H9 (cell line): ENCODE measurements around the gene COL19A1. TPM values are rescaled to one million over a fixed set of nuclear protein-coding genes. Genes with fewer than 3 reads are reported as not detected.

Source experiments
- DNase-seq: peaks from one replicate; pipeline ENCODE4 v3.0.0-alpha.2; 2017
- H2AFZ ChIP-seq: one replicate; pipeline ENCODE4 v1.6.1; 2013; ENCODE audit warnings: mild to moderate bottlenecking, low read length, control low read depth, moderate library complexity
- H2AK5ac ChIP-seq: 2 replicates; pipeline ENCODE4 v1.6.1; 2013; ENCODE audit warnings: low read length, control low read depth, mixed read lengths; ENCODE audit not compliant: insufficient read length
- H2BK120ac ChIP-seq: one replicate; pipeline ENCODE4 v1.6.1; 2013; ENCODE audit warnings: low read depth, mild to moderate bottlenecking, low read length, control low read depth, inconsistent platforms; ENCODE audit not compliant: poor library complexity, severe bottlenecking
- H2BK12ac ChIP-seq: 2 replicates; pipeline ENCODE4 v1.6.1; 2013; ENCODE audit warnings: low read length, control low read depth, mixed read lengths, low read depth; ENCODE audit not compliant: insufficient read length
- H2BK15ac ChIP-seq: 2 replicates; pipeline ENCODE4 v1.6.1; 2013; ENCODE audit warnings: low read depth, low read length, control low read depth
- H2BK20ac ChIP-seq: one replicate; pipeline ENCODE4 v1.6.1; 2013; ENCODE audit warnings: low read depth, mild to moderate bottlenecking, low read length, control low read depth, inconsistent platforms; ENCODE audit not compliant: poor library complexity, severe bottlenecking
- H2BK5ac ChIP-seq: 2 replicates; pipeline ENCODE4 v1.6.1; 2013; ENCODE audit warnings: low read length, control low read depth, mixed read lengths; ENCODE audit not compliant: insufficient read length
- H3K14ac ChIP-seq: 2 replicates; pipeline ENCODE4 v1.6.1; 2013; ENCODE audit warnings: low read length, control low read depth; ENCODE audit not compliant: insufficient read depth
- H3K18ac ChIP-seq: 2 replicates; pipeline ENCODE4 v1.6.1; 2013; ENCODE audit warnings: low read depth, mild to moderate bottlenecking, mixed read lengths, low read length, control low read depth; ENCODE audit not compliant: insufficient read length
- H3K23ac ChIP-seq: 2 replicates; pipeline ENCODE4 v1.6.1; 2013; ENCODE audit warnings: low read length, control low read depth, mixed read lengths, low read depth; ENCODE audit not compliant: insufficient read length
- H3K23me2 ChIP-seq: 2 replicates; pipeline ENCODE4 v1.6.1; 2013; ENCODE audit warnings: low read depth, mild to moderate bottlenecking, mixed read lengths, low read length, control low read depth; ENCODE audit not compliant: insufficient read length, poor library complexity, severe bottlenecking
- H3K27ac ChIP-seq: 2 replicates; pipeline ENCODE4 v1.5.1; 2013; ENCODE audit warnings: low read length, control low read depth, mixed read lengths, low read depth; ENCODE audit not compliant: insufficient read length
- H3K27me3 ChIP-seq: 2 replicates; pipeline ENCODE4 v1.6.1; 2013; ENCODE audit warnings: low read length, control low read depth, inconsistent platforms; ENCODE audit not compliant: insufficient read depth
- H3K4ac ChIP-seq: 2 replicates; pipeline ENCODE4 v1.6.1; 2013; ENCODE audit warnings: low read depth, mild to moderate bottlenecking, control low read depth, inconsistent platforms, low read length, moderate library complexity
- H3K4me1 ChIP-seq: 2 replicates; pipeline ENCODE4 v1.6.1; 2013; ENCODE audit warnings: low read length, control low read depth, inconsistent platforms; ENCODE audit not compliant: insufficient read depth
- H3K4me2 ChIP-seq: 2 replicates; pipeline ENCODE4 v1.6.1; 2013; ENCODE audit warnings: low read length, control low read depth, mixed read lengths; ENCODE audit not compliant: insufficient read length, insufficient read depth
- H3K56ac ChIP-seq: 2 replicates; pipeline ENCODE4 v1.6.1; 2013; ENCODE audit warnings: low read depth, mild to moderate bottlenecking, mixed read lengths, low read length, control low read depth; ENCODE audit not compliant: insufficient read length
- H3K79me1 ChIP-seq: 2 replicates; pipeline ENCODE4 v1.6.1; 2013; ENCODE audit warnings: low read depth, mild to moderate bottlenecking, moderate library complexity, low read length, control low read depth, inconsistent platforms; ENCODE audit not compliant: insufficient read depth, poor library complexity, severe bottlenecking
- H3K79me2 ChIP-seq: 2 replicates; pipeline ENCODE4 v1.6.1; 2013; ENCODE audit warnings: low read length, control low read depth, inconsistent platforms; ENCODE audit not compliant: insufficient read depth
- H3K9ac ChIP-seq: 2 replicates; pipeline ENCODE4 v1.6.1; 2013; ENCODE audit warnings: low read length, control low read depth, mixed read lengths; ENCODE audit not compliant: insufficient read length; ENCODE audit errors: extremely low read depth
- H3K9me3 ChIP-seq: one replicate; pipeline ENCODE4 v1.6.1; 2013; ENCODE audit warnings: low read depth, low read length, inconsistent platforms; ENCODE audit not compliant: control insufficient read depth
- H3T11ph ChIP-seq: one replicate; pipeline ENCODE4 v1.6.1; 2013; ENCODE audit warnings: mild to moderate bottlenecking, low read length, control low read depth, inconsistent platforms
- H4K20me1 ChIP-seq: one replicate; pipeline ENCODE4 v1.6.1; 2013; ENCODE audit not compliant: control insufficient read depth, insufficient read length, insufficient read depth
- H4K5ac ChIP-seq: 2 replicates; pipeline ENCODE4 v1.6.1; 2013; ENCODE audit warnings: low read depth, mild to moderate bottlenecking, mixed read lengths, low read length, control low read depth; ENCODE audit not compliant: insufficient read length
- H4K8ac ChIP-seq: replicated peaks from 2 replicates; pipeline ENCODE4 v1.6.1; 2013; ENCODE audit warnings: low read length, control low read depth, mixed read lengths, low read depth; ENCODE audit not compliant: insufficient read length
- H4K91ac ChIP-seq: 2 replicates; pipeline ENCODE4 v1.6.1; 2013; ENCODE audit warnings: low read depth, mild to moderate bottlenecking, moderate library complexity, mixed read lengths, low read length, control low read depth; ENCODE audit not compliant: insufficient read length
- H3K27ac Mint-ChIP-seq, 3 experiments: 2 replicates in 2 of 3; 3 replicates in 1 of 3; pipeline ENCODE4 v1.8.0; 2020 to 2021; ENCODE audit warnings: mixed read lengths in 3 of 3, mild to moderate bottlenecking in 1 of 3, moderate library complexity in 1 of 3
- H3K27me3 Mint-ChIP-seq: 2 replicates; pipeline ENCODE4 v1.8.0; 2021; ENCODE audit warnings: low read depth, mild to moderate bottlenecking, moderate library complexity, mixed read lengths
- H3K36me3 Mint-ChIP-seq, 3 experiments: 2 replicates in 2 of 3; 3 replicates in 1 of 3; pipeline ENCODE4 v1.8.0; 2020 to 2021; ENCODE audit warnings: low read depth in 3 of 3, mixed read lengths in 3 of 3; ENCODE audit not compliant: insufficient read depth in 1 of 3
- H3K4me1 Mint-ChIP-seq, 2 experiments: 2 replicates each; pipeline ENCODE4 v1.8.0; 2020; ENCODE audit warnings: mixed read lengths in 2 of 2
- H3K4me3 Mint-ChIP-seq, 2 experiments: 2 replicates in 1 of 2; 3 replicates in 1 of 2; pipeline ENCODE4 v1.8.0; 2020 to 2021; ENCODE audit warnings: mild to moderate bottlenecking in 2 of 2, mixed read lengths in 2 of 2, moderate library complexity in 1 of 2
- H3K9me3 Mint-ChIP-seq, 2 experiments: 2 replicates in 1 of 2; 3 replicates in 1 of 2; pipeline ENCODE4 v1.8.0; 2020; ENCODE audit warnings: mild to moderate bottlenecking in 2 of 2, mixed read lengths in 2 of 2, moderate library complexity in 1 of 2
- CTCF ChIP-seq: fragments of 200-600 bp; sonication (generic); conservative IDR thresholded peaks from 3 replicates; pipeline ENCODE4 v1.8.0; 2021; ENCODE audit warnings: antibody characterized with exemption, mild to moderate bottlenecking
- WGBS: extraction: QIAGEN DNeasy Blood & Tissue Kit; methylation state at CpG from one replicate; pipeline ENCODE4 v1.1.7; 2013; ENCODE audit warnings: missing lambda C conversion rate, low lambda C conversion rate, mixed read lengths; ENCODE audit not compliant: insufficient read length; ENCODE audit errors: extremely low coverage; 5-methylcytosine and 5-hydroxymethylcytosine counted together
- total RNA-seq: library from RNA; stranded (reverse); gene quantifications from 2 replicates; pipeline ENCODE4 v1.2.1, GENCODE V29; 2021

Gene COL19A1
- total RNA-seq, 1 experiment from 2014 or later: not detected

- TF ChIP-seq CTCF: no peak
- H3K14ac ChIP-seq: no peak overlapping the region
- H3K27ac Mint-ChIP-seq: no peak overlapping the region
- H3K4ac ChIP-seq: no peak overlapping the region
- H2AK5ac ChIP-seq: no peak overlapping the region
- no peak overlapping the region for H3K56ac ChIP-seq
- H2BK20ac ChIP-seq: no peak overlapping the region
- H2AFZ ChIP-seq: no peak overlapping the region
- peaks cover 27 to 33% of the 10 kb centered on the region in 2 experiments for H3K4me1 Mint-ChIP-seq
- no peak overlapping the region for H2BK15ac ChIP-seq
- H3K79me1 ChIP-seq: no peaks in the 10 kb centered on the region
- no peaks in the 10 kb centered on the region for H3K79me2 ChIP-seq
- H4K8ac ChIP-seq: no peak overlapping the region
- H3K9ac ChIP-seq: no peak overlapping the region
- H4K20me1 ChIP-seq: no peaks in the 10 kb centered on the region
- H3K23me2 ChIP-seq: no peaks in the 10 kb centered on the region
- peak overlapping the region; percentile 90 for H4K5ac ChIP-seq
- H4K91ac ChIP-seq: no peak overlapping the region
- no peak overlapping the region for H3K4me2 ChIP-seq
- no peaks in the 10 kb centered on the region for H3K27me3 ChIP-seq
- H2BK5ac ChIP-seq: no peak overlapping the region
- H2BK12ac ChIP-seq: no peak overlapping the region
- H3K4me1 ChIP-seq: peaks cover 3% of the 10 kb centered on the region; the same call in 1 of the 2 replicates
- no peak overlapping the region for H2BK120ac ChIP-seq
- H3K36me3 Mint-ChIP-seq: no peaks in the 10 kb centered on the region
- H3K23ac ChIP-seq: no peak overlapping the region
- H3T11ph ChIP-seq: no peak overlapping the region
- whole genome bisulfite sequencing: no CpG with 5 or more reads among the region's 4 CpGs
- no peak for DNase-seq
- no peaks in the 10 kb centered on the region for H3K27me3 Mint-ChIP-seq
- no peaks in the 10 kb centered on the region for H3K9me3 Mint-ChIP-seq
- peak overlapping the region; percentile 11 for H3K18ac ChIP-seq
- H3K9me3 ChIP-seq: no peaks in the 10 kb centered on the region
- H3K4me3 Mint-ChIP-seq: no peak overlapping the region
- H3K27ac ChIP-seq: no peak overlapping the region
Measured at GRCh38 chr6:70133246-70133645, 266.9 kb downstream of the COL19A1 start.
